Thymus (tissue), 11 donors: ENCODE results near the gene RAI2. TPM values are rescaled to one million over a fixed set of nuclear protein-coding genes. Genes with fewer than 3 reads are reported as not detected.

Source experiments
- DNase-seq, 9 donors: peaks; one replicate each; pipeline ENCODE4 v3.0.0-alpha.2; 2013; ENCODE audit warnings: low spot score in 9 of 9, low read depth in 6 of 9, missing footprints in 1 of 9
- H3K27ac ChIP-seq, 2 donors: one replicate each; pipeline ENCODE4 v1.5.1; 2013; ENCODE audit warnings: control low read depth in 1 of 2, low read depth in 1 of 2, low read length in 1 of 2, mild to moderate bottlenecking in 1 of 2, moderate library complexity in 1 of 2
- H3K27me3 ChIP-seq, 2 donors: one replicate each; pipeline ENCODE4 v1.5.1; 2013; ENCODE audit warnings: low read length in 1 of 2; ENCODE audit not compliant: control insufficient read depth in 2 of 2, insufficient read depth in 1 of 2
- H3K36me3 ChIP-seq, 2 donors: one replicate each; pipeline ENCODE4 v1.5.1; 2013; ENCODE audit warnings: low read length in 1 of 2, mild to moderate bottlenecking in 1 of 2, moderate library complexity in 1 of 2; ENCODE audit not compliant: control insufficient read depth in 2 of 2, insufficient read depth in 2 of 2
- H3K4me1 ChIP-seq, 2 donors: one replicate each; pipeline ENCODE4 v1.5.1; 2013; ENCODE audit warnings: low read length in 2 of 2; ENCODE audit not compliant: control insufficient read depth in 2 of 2, insufficient read depth in 2 of 2
- H3K4me3 ChIP-seq, 2 donors: one replicate each; pipeline ENCODE4 v1.5.1; 2013; ENCODE audit warnings: low read length in 2 of 2, control low read depth in 1 of 2, mild to moderate bottlenecking in 1 of 2
- H3K9me3 ChIP-seq, 2 donors: one replicate each; pipeline ENCODE4 v1.5.1; 2013; ENCODE audit warnings: low read length in 1 of 2, mild to moderate bottlenecking in 1 of 2; ENCODE audit not compliant: control insufficient read depth in 2 of 2, insufficient read depth in 1 of 2
- WGBS: extraction: QIAGEN DNeasy Blood & Tissue Kit; methylation state at CpG from one replicate; pipeline ENCODE4 v1.1.7; 2013; 5-methylcytosine and 5-hydroxymethylcytosine counted together
- polyA plus RNA-seq: library from polyadenylated mRNA; stranded (reverse); fragments of 200-250 nt; gene quantifications from one replicate; pipeline ENCODE4 v1.2.3, GENCODE V29; 2013
- total RNA-seq: library from RNA; stranded (reverse); fragments of 120-200 nt; gene quantifications from one replicate; pipeline ENCODE4 v1.2.4, GENCODE V29; 2013
- donor health status: healthy.

Gene RAI2
- total and polyA plus RNA-seq, 2 donors = 1.8 to 9.0 TPM

DNA sequence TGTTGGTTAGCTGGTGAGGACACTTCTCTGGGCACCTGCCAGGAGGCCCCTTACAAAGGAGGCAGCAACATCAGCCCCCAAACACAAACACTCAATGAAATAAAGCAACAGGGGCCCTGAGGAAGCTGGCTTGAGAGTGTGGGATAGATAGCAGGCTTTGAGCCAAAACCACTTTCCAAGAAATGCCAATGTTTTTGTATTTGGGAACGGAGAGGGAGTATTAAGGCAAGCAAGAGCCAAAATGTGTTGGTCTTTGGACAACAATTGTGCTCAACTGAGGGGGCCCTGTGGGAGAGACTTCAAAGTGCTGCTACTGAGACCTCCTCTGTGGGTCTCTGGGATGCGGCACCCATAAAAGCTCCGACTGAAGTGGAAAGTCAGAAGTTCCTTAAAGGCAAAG is 41.0 kb downstream of the RAI2 start:
- WGBS = 76% methylated on average over 3 of the region's 3 CpGs
- H3K4me3 ChIP-seq = no peak overlapping the region

GRCh38 chrX:17818726-17819125 is 42.4 kb downstream of the RAI2 start:
- Histone ChIP-seq H3K9me3 (no peaks in the 10 kb centered on the region), H3K4me3 (no peak overlapping the region), H3K36me3 (no peaks in the 10 kb centered on the region), H3K27me3 (no peaks in the 10 kb centered on the region), H3K4me1 (no peaks in the 10 kb centered on the region), H3K27ac (no peak overlapping the region)
- no peak for DNase-seq
- WGBS = 97% methylated on average over 11 of the region's 11 CpGs

More for the DNA sequence above, 41.0 kb downstream of the RAI2 start:
- DNase-seq = no peak
- no peaks in the 10 kb centered on the region for H3K9me3 ChIP-seq
- no peak overlapping the region for H3K27ac ChIP-seq
- no peaks in the 10 kb centered on the region for H3K27me3 ChIP-seq
- no peaks in the 10 kb centered on the region for H3K36me3 ChIP-seq
- H3K4me1 ChIP-seq = no peaks in the 10 kb centered on the region

DNA sequence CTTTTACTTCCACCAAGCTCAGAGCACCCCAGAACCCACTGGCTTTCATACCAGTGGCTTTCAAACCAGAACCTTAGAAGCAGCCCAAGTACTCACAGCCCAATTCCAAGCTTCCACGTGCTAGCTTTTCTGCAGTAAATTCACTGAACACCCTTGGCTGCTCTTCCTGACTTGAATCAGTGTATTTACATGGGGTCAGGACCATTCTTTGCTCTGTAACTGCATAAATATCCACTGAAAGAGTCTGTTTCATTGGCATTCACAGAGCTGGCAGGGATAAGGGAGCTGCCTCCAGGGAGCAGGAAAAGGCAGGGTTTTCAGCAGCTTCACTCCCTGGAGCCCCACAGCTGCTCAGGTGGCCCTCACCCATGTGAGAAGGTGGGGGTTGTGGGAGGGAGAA is 43.8 kb downstream of the RAI2 start:
- no peaks in the 10 kb centered on the region for H3K27me3 ChIP-seq
- DNase-seq = no peak
- WGBS = 73% methylated on average over 1 of the region's 1 CpG

GRCh38 chrX:17814557-17814956 is 46.5 kb downstream of the RAI2 start:
- H3K27ac ChIP-seq = no peak overlapping the region
- no peaks in the 10 kb centered on the region for H3K9me3 ChIP-seq
- H3K4me3 ChIP-seq = no peak overlapping the region
- H3K27me3 ChIP-seq = no peaks in the 10 kb centered on the region
- no peak for DNase-seq
- no peaks in the 10 kb centered on the region for H3K36me3 ChIP-seq
- H3K4me1 ChIP-seq = no peaks in the 10 kb centered on the region
- WGBS = 75% methylated on average over 3 of the region's 3 CpGs

More for the DNA sequence above, 43.8 kb downstream of the RAI2 start:
- Histone ChIP-seq H3K9me3 (no peaks in the 10 kb centered on the region), H3K4me1 (no peaks in the 10 kb centered on the region), H3K4me3 (no peak overlapping the region), H3K27ac (no peak overlapping the region), H3K36me3 (no peaks in the 10 kb centered on the region)

- Histone ChIP-seq H3K4me1 (no peaks in the 10 kb centered on the region), H3K9me3 (no peaks in the 10 kb centered on the region), H3K36me3 (no peaks in the 10 kb centered on the region), H3K27ac (no peak overlapping the region), H3K4me3 (no peak overlapping the region), H3K27me3 (no peaks in the 10 kb centered on the region)
- 95% methylated on average over 3 of the region's 3 CpGs for whole genome bisulfite sequencing
- no peak for DNase-seq
Measured at GRCh38 chrX:17814059-17814458, 47.0 kb downstream of the RAI2 start.

DNA sequence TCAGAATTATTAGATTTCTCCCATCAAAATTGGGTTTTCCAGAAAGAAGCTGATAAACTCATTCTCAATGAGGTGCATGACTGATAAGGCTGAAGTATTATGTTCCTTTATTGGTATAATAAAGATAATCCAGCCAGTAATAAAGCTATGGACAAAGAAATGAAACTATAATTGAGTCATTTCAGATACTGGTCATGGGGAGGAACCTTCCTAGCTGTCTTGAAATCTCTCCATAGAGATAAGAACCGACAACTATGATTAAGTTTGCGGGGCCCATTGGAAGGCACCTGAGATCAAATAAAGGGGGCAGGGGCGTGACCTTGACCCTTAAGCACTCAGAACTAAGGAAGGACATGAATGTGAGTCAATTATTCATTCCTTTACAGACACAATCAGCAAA is 47.8 kb downstream of the RAI2 start:
- DNase-seq = no peak
- no peak overlapping the region for H3K27ac ChIP-seq
- no peaks in the 10 kb centered on the region for H3K4me1 ChIP-seq
- no peaks in the 10 kb centered on the region for H3K36me3 ChIP-seq
- H3K9me3 ChIP-seq = no peaks in the 10 kb centered on the region
- no peaks in the 10 kb centered on the region for H3K27me3 ChIP-seq
- 92% methylated on average over 3 of the region's 3 CpGs for WGBS
- H3K4me3 ChIP-seq = no peak overlapping the region

- Histone ChIP-seq H3K27ac (no peak overlapping the region), H3K4me1 (no peaks in the 10 kb centered on the region), H3K27me3 (no peaks in the 10 kb centered on the region), H3K9me3 (no peaks in the 10 kb centered on the region), H3K4me3 (no peak overlapping the region), H3K36me3 (no peaks in the 10 kb centered on the region)
- WGBS = 53% methylated on average over 1 of the region's 1 CpG
- no peak for DNase-seq
Measured at GRCh38 chrX:17812763-17813162, 48.3 kb downstream of the RAI2 start.

GRCh38 chrX:17809984-17810383 is 51.1 kb downstream of the RAI2 start:
- no peaks in the 10 kb centered on the region for H3K27me3 ChIP-seq
- H3K4me1 ChIP-seq = no peaks in the 10 kb centered on the region
- DNase-seq = no peak
- WGBS = 81% methylated on average over 6 of the region's 6 CpGs
- no peaks in the 10 kb centered on the region for H3K9me3 ChIP-seq
- H3K36me3 ChIP-seq = no peaks in the 10 kb centered on the region
- no peak overlapping the region for H3K4me3 ChIP-seq
- no peak overlapping the region for H3K27ac ChIP-seq

GRCh38 chrX:17809273-17809672 is 51.8 kb downstream of the RAI2 start:
- 92% methylated on average over 4 of the region's 4 CpGs for WGBS
- Histone ChIP-seq H3K4me1 (no peaks in the 10 kb centered on the region), H3K36me3 (no peaks in the 10 kb centered on the region), H3K9me3 (no peaks in the 10 kb centered on the region), H3K4me3 (no peak overlapping the region), H3K27me3 (no peaks in the 10 kb centered on the region), H3K27ac (no peak overlapping the region)
- DNase-seq = no peak

DNA sequence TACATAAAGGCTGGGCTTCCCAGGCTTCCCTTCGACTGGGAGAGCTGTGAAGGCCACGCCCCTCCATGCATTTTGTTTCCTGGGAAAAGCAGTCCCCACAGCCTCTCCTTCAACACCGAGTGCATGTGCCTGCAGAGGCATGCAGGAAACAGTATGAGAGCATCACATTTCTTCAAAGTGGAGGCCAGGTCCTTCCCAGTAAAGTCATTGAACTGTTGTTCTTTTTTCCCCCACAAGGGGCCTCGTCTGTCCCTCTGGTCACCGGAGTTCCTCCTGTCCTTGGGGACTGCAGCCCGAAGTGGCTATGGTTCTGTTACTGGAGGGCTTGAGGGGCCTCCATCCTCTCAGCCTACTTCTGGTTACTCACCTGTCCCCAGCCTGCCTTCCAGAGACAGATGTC is 56.0 kb downstream of the RAI2 start:
- WGBS = 90% methylated on average over 6 of the region's 6 CpGs
- H3K4me3 ChIP-seq = no peak overlapping the region
- DNase-seq = no peak
- no peaks in the 10 kb centered on the region for H3K4me1 ChIP-seq
- no peaks in the 10 kb centered on the region for H3K27me3 ChIP-seq
- H3K27ac ChIP-seq = no peak overlapping the region
- H3K36me3 ChIP-seq = no peaks in the 10 kb centered on the region
- H3K9me3 ChIP-seq = no peaks in the 10 kb centered on the region
